Hepatocyte (in vitro differentiated cells): Measurements from ENCODE around the gene POU6F2. TPM values are rescaled to one million over a fixed set of nuclear protein-coding genes. Genes with fewer than 3 reads are reported as not detected.

ENCODE experiments used
- DNase-seq: peaks from one replicate; pipeline ENCODE4 v3.0.0-alpha.2; 2016; ENCODE audit warnings: low spot score
- H2AFZ ChIP-seq: fragments of 200-600 bp; sonication (generic); 2 replicates; pipeline ENCODE4 v1.6.0; 2016; ENCODE audit warnings: antibody characterized with exemption, mild to moderate bottlenecking
- H3K27ac ChIP-seq: fragments of 200-600 bp; sonication (generic); 2 replicates; pipeline ENCODE4 v1.5.1; 2016; ENCODE audit warnings: mild to moderate bottlenecking
- H3K27me3 ChIP-seq: fragments of 200-600 bp; sonication (generic); 2 replicates; pipeline ENCODE4 v1.6.1; 2016
- H3K36me3 ChIP-seq: fragments of 200-600 bp; sonication (generic); replicated peaks from 2 replicates; pipeline ENCODE4 v1.5.1; 2016; ENCODE audit warnings: low read depth; ENCODE audit not compliant: insufficient read depth
- H3K4me1 ChIP-seq: fragments of 200-600 bp; sonication (generic); 2 replicates; pipeline ENCODE4 v1.5.1; 2016; ENCODE audit warnings: mild to moderate bottlenecking, moderate library complexity; ENCODE audit not compliant: insufficient read depth
- H3K4me2 ChIP-seq: fragments of 200-600 bp; sonication (generic); 2 replicates; pipeline ENCODE4 v1.6.0; 2016
- H3K4me3 ChIP-seq: fragments of 200-600 bp; sonication (generic); 2 replicates; pipeline ENCODE4 v1.5.1; 2016; ENCODE audit warnings: mild to moderate bottlenecking
- H3K79me2 ChIP-seq: fragments of 200-600 bp; sonication (generic); 2 replicates; pipeline ENCODE4 v1.6.0; 2017; ENCODE audit warnings: mild to moderate bottlenecking
- H3K9me2 ChIP-seq: fragments of 200-600 bp; sonication (generic); replicated peaks from 2 replicates; pipeline ENCODE4 v1.6.0; 2017; ENCODE audit warnings: mild to moderate bottlenecking; ENCODE audit not compliant: insufficient read depth
- H3K9me3 ChIP-seq: fragments of 200-600 bp; sonication (generic); 2 replicates; pipeline ENCODE4 v1.5.1; 2016; ENCODE audit warnings: low read depth, mild to moderate bottlenecking
- H4K20me1 ChIP-seq: fragments of 200-600 bp; sonication (generic); 2 replicates; pipeline ENCODE4 v1.6.0; 2016; ENCODE audit warnings: mild to moderate bottlenecking; ENCODE audit not compliant: insufficient read depth, poor library complexity, severe bottlenecking
- EZH2 ChIP-seq: fragments of 200-600 bp; sonication (generic); IDR thresholded peaks from 2 replicates; pipeline ENCODE4 v1.6.1; 2016; ENCODE audit warnings: antibody characterized with exemption, mild to moderate bottlenecking, borderline replicate concordance
- EZH2phosphoT487 ChIP-seq: fragments of 200-600 bp; sonication (generic); IDR thresholded peaks from one replicate; pipeline ENCODE4 v1.6.1; 2018; ENCODE audit warnings: antibody characterized with exemption, mild to moderate bottlenecking, low read depth, moderate library complexity; ENCODE audit not compliant: unreplicated experiment, severe bottlenecking
- WGBS: methylation state at CpG from one replicate; pipeline ENCODE4 v1.1.6; 2016; ENCODE audit warnings: low lambda C conversion rate; ENCODE audit errors: missing lambda C conversion rate; 5-methylcytosine and 5-hydroxymethylcytosine counted together
- polyA plus RNA-seq: library from polyadenylated mRNA; unstranded; fragments of >200 nt; fragmentation: Nextera tagmentation; extraction: Ambion mirVana; gene quantifications from 2 replicates; pipeline ENCODE4 v1.2.1, GENCODE V29; 2016
- total RNA-seq: library from RNA; depleted of rRNA; stranded (reverse); fragments of >200 nt; gene quantifications from 2 replicates; pipeline ENCODE4 v1.2.3, GENCODE V29; 2014
- TF ChIP-seq, protein P1 (sequence below): fragments of 200-600 bp; sonication (generic); IDR thresholded peaks from 2 replicates; pipeline ENCODE4 v1.5.1; 2016; ENCODE audit warnings: antibody characterized with exemption, mild to moderate bottlenecking; ENCODE audit not compliant: poor library complexity

POU6F2 gene
- total and polyA plus RNA-seq, 2 experiments from 2014 or later: 0.67 to 1.4 TPM

DNA sequence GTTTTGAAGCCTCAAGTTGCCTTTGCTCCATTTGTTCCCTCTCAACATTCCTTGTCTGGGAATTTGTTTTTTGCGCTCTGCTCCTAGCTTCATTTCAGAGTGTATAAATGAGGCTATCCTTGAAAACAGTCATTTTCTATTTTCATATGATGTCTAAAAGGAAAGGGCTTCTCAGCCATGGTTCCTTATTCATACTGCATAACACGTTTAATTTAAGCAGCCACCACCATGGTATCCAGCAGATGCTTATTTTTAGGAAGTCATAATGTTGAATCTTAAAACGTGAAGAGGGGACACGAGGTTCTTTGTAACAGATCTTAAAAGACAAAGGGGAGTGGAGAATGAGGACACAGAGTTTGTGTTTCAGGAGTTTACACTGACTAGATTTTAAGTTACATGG, 14.5 kb downstream of the POU6F2 start:
- Histone ChIP-seq H3K4me2 (no peak overlapping the region), H3K4me3 (no peak overlapping the region), H3K27ac (no peak overlapping the region), H3K27me3 (no peaks in the 10 kb centered on the region), H3K79me2 (no peaks in the 10 kb centered on the region), H3K9me2 (no peaks in the 10 kb centered on the region), H4K20me1 (no peaks in the 10 kb centered on the region), H2AFZ (no peak overlapping the region), H3K36me3 (no peaks in the 10 kb centered on the region), H3K4me1 (no peaks in the 10 kb centered on the region), H3K9me3 (no peaks in the 10 kb centered on the region)
- no peak for DNase-seq
- no peak for TF ChIP-seq EZH2phosphoT487
- 77% methylated on average over 4 of the region's 4 CpGs for WGBS

DNA sequence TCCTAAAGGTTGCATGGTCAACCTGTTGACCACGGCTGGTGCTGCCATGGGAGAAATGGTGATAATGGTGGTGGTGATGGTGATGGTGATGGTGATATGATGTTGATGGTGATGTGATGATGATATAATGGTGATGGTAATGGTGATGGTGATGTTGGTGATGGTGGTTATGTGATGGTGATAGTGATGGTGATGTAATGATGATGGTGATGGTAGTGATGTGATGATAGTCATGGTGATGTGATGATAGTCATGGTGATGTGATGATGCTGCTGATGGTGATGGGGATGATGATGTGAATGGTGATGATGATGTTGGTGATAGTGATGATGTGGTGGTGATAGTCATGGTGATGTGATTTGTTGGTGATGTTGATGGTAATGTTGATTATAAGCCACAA, 23.9 kb downstream of the POU6F2 start:
- H3K79me2 ChIP-seq: no peaks in the 10 kb centered on the region
- no peaks in the 10 kb centered on the region for H3K27me3 ChIP-seq
- no peak overlapping the region for H3K4me3 ChIP-seq
- H3K4me2 ChIP-seq: no peak overlapping the region
- no peak overlapping the region for H2AFZ ChIP-seq
- DNase-seq: no peak
- H3K4me1 ChIP-seq: no peaks in the 10 kb centered on the region
- H3K9me2 ChIP-seq: no peaks in the 10 kb centered on the region
- no peaks in the 10 kb centered on the region for H4K20me1 ChIP-seq
- no peaks in the 10 kb centered on the region for H3K9me3 ChIP-seq
- no peak for TF ChIP-seq EZH2phosphoT487
- TF ChIP-seq EZH2: no peak
- TF ChIP-seq, protein P1, sequence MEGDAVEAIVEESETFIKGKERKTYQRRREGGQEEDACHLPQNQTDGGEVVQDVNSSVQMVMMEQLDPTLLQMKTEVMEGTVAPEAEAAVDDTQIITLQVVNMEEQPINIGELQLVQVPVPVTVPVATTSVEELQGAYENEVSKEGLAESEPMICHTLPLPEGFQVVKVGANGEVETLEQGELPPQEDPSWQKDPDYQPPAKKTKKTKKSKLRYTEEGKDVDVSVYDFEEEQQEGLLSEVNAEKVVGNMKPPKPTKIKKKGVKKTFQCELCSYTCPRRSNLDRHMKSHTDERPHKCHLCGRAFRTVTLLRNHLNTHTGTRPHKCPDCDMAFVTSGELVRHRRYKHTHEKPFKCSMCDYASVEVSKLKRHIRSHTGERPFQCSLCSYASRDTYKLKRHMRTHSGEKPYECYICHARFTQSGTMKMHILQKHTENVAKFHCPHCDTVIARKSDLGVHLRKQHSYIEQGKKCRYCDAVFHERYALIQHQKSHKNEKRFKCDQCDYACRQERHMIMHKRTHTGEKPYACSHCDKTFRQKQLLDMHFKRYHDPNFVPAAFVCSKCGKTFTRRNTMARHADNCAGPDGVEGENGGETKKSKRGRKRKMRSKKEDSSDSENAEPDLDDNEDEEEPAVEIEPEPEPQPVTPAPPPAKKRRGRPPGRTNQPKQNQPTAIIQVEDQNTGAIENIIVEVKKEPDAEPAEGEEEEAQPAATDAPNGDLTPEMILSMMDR: no peak
- 95% methylated on average over 1 of the region's 1 CpG for WGBS
- H3K36me3 ChIP-seq: no peaks in the 10 kb centered on the region
- no peak overlapping the region for H3K27ac ChIP-seq

DNA sequence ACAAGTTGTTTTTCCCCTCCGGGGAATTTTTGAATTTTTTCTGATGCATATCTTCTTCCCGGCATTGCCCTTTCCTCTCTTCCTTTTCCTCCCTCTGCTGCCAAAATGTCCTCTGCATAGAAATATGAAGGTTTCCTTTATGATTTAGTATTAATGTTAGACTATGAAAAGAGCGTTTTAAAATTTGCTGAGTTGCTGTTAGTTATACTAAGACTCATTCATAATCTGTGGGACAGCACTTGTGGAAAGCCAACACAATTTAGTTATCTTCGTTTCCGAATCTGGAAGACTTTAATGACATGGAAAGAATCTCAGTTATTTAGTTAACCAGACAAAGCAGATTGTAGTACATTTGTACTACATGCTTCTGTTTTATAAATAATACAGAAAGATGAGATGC, 25.0 kb downstream of the POU6F2 start:
- Histone ChIP-seq H2AFZ (no peak overlapping the region), H3K79me2 (no peaks in the 10 kb centered on the region), H3K27me3 (no peaks in the 10 kb centered on the region), H3K27ac (no peak overlapping the region), H3K36me3 (no peaks in the 10 kb centered on the region), H3K9me2 (no peaks in the 10 kb centered on the region), H4K20me1 (no peaks in the 10 kb centered on the region), H3K9me3 (no peaks in the 10 kb centered on the region), H3K4me1 (no peaks in the 10 kb centered on the region), H3K4me3 (no peak overlapping the region), H3K4me2 (no peak overlapping the region)
- no peak for DNase-seq
- TF ChIP-seq EZH2 (no peak), EZH2phosphoT487 (no peak)
- TF ChIP-seq, protein P1: no peak
- 72% methylated on average over 5 of the region's 5 CpGs for WGBS

DNA sequence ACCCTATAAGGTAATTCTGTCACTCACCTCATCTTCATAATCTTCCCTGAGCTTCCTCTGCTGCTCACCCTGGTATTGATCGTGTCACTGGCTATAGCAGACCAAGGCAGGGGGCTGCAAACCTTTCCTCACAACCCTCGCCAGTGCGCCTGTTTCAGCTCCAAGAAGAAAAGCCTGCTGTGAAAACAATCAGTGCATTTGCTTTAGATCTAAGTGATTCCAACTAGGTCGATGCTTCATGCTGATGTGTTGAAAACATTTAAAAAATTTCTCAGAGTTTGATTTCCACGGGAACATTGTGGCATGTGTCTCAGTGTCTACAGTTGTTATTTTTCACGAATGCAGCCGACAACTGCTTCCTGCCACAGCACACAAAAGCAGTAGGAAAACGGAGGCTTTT, 27.3 kb downstream of the POU6F2 start:
- Histone ChIP-seq H3K36me3 (no peaks in the 10 kb centered on the region), H3K9me2 (no peaks in the 10 kb centered on the region), H4K20me1 (no peaks in the 10 kb centered on the region), H3K4me3 (no peak overlapping the region), H3K9me3 (no peaks in the 10 kb centered on the region), H3K27me3 (no peaks in the 10 kb centered on the region), H2AFZ (no peak overlapping the region), H3K79me2 (no peaks in the 10 kb centered on the region), H3K27ac (no peak overlapping the region), H3K4me1 (no peaks in the 10 kb centered on the region), H3K4me2 (no peak overlapping the region)
- TF ChIP-seq EZH2 (no peak), EZH2phosphoT487 (no peak)
- TF ChIP-seq, protein P1: no peak
- DNase-seq: no peak
- WGBS: 67% methylated on average over 8 of the region's 8 CpGs
